Daoy (cell line): ENCODE data around the gene KRT7. TPM values are rescaled to one million over a fixed set of nuclear protein-coding genes. Genes with fewer than 3 reads are reported as not detected.
A peak's percentile ranks its signal among the peaks of the same experiment; 100 is the strongest.
"Not testable (repeated sequence)": the region's sequence is repeated elsewhere in the genome, so short reads cannot be mapped to it uniquely, and the experiment has no call there.

Source experiments
- DNase-seq: peaks from one replicate; pipeline ENCODE4 v3.0.0-alpha.2; 2015; ENCODE audit warnings: low read depth
- total RNA-seq: library from RNA; depleted of rRNA; stranded (reverse); fragments of >200 nt; shearing (Covaris generic); gene quantifications from 2 replicates; pipeline ENCODE4 v1.2.3, GENCODE V29; 2014

The KRT7 gene
- total RNA-seq, 1 experiment from 2014 or later, result 5.5 TPM

- DNase-seq, result peak; percentile 99
These were observed 11.0 kb downstream of the KRT7 start for GRCh38 chr12:52243856-52244614.

- peak; percentile 39 for DNase-seq
These were observed 11.6 kb downstream of the KRT7 start for GRCh38 chr12:52244615-52244994.

GRCh38 chr12:52245259-52245961, 12.4 kb downstream of the KRT7 start:
- DNase-seq, result no peak

- peak; percentile 30 for DNase-seq
These were observed 13.0 kb downstream of the KRT7 start for GRCh38 chr12:52245962-52246569.

GRCh38 chr12:52246720-52247621, 13.9 kb downstream of the KRT7 start:
- DNase-seq, result peak; percentile 34

GRCh38 chr12:52247622-52248540, 14.8 kb downstream of the KRT7 start:
- DNase-seq, result no peak

- DNase-seq, result no peak
These were observed 15.8 kb downstream of the KRT7 start for GRCh38 chr12:52248541-52249461.

- DNase-seq, result no peak
These were observed 16.5 kb downstream of the KRT7 start for GRCh38 chr12:52249511-52250047.

GRCh38 chr12:52250048-52250990, 17.3 kb downstream of the KRT7 start:
- DNase-seq, result no peak

GRCh38 chr12:52251367-52252051, 18.5 kb downstream of the KRT7 start:
- DNase-seq, result no peak

GRCh38 chr12:52252175-52252615, 19.2 kb downstream of the KRT7 start:
- DNase-seq, result not testable (repeated sequence)

- DNase-seq, result no peak
These were observed 19.8 kb downstream of the KRT7 start for GRCh38 chr12:52252728-52253343.

- DNase-seq, result no peak
These were observed 20.5 kb downstream of the KRT7 start for GRCh38 chr12:52253391-52254179.

- DNase-seq, result no peak
These were observed 21.3 kb downstream of the KRT7 start for GRCh38 chr12:52254180-52254964.
